Hepatocyte (in vitro differentiated cells): Measurements from ENCODE around the gene GAS6. TPM values are rescaled to one million over a fixed set of nuclear protein-coding genes. Genes with fewer than 3 reads are reported as not detected.

Experiments used
- DNase-seq: peaks from one replicate; pipeline ENCODE4 v3.0.0-alpha.2; 2016; ENCODE audit warnings: low spot score
- H2AFZ ChIP-seq: fragments of 200-600 bp; sonication (generic); 2 replicates; pipeline ENCODE4 v1.6.0; 2016; ENCODE audit warnings: antibody characterized with exemption, mild to moderate bottlenecking
- H3K27ac ChIP-seq: fragments of 200-600 bp; sonication (generic); 2 replicates; pipeline ENCODE4 v1.5.1; 2016; ENCODE audit warnings: mild to moderate bottlenecking
- H3K27me3 ChIP-seq: fragments of 200-600 bp; sonication (generic); 2 replicates; pipeline ENCODE4 v1.6.1; 2016
- H3K36me3 ChIP-seq: fragments of 200-600 bp; sonication (generic); replicated peaks from 2 replicates; pipeline ENCODE4 v1.5.1; 2016; ENCODE audit warnings: low read depth; ENCODE audit not compliant: insufficient read depth
- H3K4me1 ChIP-seq: fragments of 200-600 bp; sonication (generic); 2 replicates; pipeline ENCODE4 v1.5.1; 2016; ENCODE audit warnings: mild to moderate bottlenecking, moderate library complexity; ENCODE audit not compliant: insufficient read depth
- H3K4me2 ChIP-seq: fragments of 200-600 bp; sonication (generic); 2 replicates; pipeline ENCODE4 v1.6.0; 2016
- H3K4me3 ChIP-seq: fragments of 200-600 bp; sonication (generic); 2 replicates; pipeline ENCODE4 v1.5.1; 2016; ENCODE audit warnings: mild to moderate bottlenecking
- H3K79me2 ChIP-seq: fragments of 200-600 bp; sonication (generic); 2 replicates; pipeline ENCODE4 v1.6.0; 2017; ENCODE audit warnings: mild to moderate bottlenecking
- H3K9me2 ChIP-seq: fragments of 200-600 bp; sonication (generic); replicated peaks from 2 replicates; pipeline ENCODE4 v1.6.0; 2017; ENCODE audit warnings: mild to moderate bottlenecking; ENCODE audit not compliant: insufficient read depth
- H3K9me3 ChIP-seq: fragments of 200-600 bp; sonication (generic); 2 replicates; pipeline ENCODE4 v1.5.1; 2016; ENCODE audit warnings: low read depth, mild to moderate bottlenecking
- H4K20me1 ChIP-seq: fragments of 200-600 bp; sonication (generic); 2 replicates; pipeline ENCODE4 v1.6.0; 2016; ENCODE audit warnings: mild to moderate bottlenecking; ENCODE audit not compliant: insufficient read depth, poor library complexity, severe bottlenecking
- EZH2 ChIP-seq: fragments of 200-600 bp; sonication (generic); IDR thresholded peaks from 2 replicates; pipeline ENCODE4 v1.6.1; 2016; ENCODE audit warnings: antibody characterized with exemption, mild to moderate bottlenecking, borderline replicate concordance
- EZH2phosphoT487 ChIP-seq: fragments of 200-600 bp; sonication (generic); IDR thresholded peaks from one replicate; pipeline ENCODE4 v1.6.1; 2018; ENCODE audit warnings: antibody characterized with exemption, mild to moderate bottlenecking, low read depth, moderate library complexity; ENCODE audit not compliant: unreplicated experiment, severe bottlenecking
- WGBS: methylation state at CpG from one replicate; pipeline ENCODE4 v1.1.6; 2016; ENCODE audit warnings: low lambda C conversion rate; ENCODE audit errors: missing lambda C conversion rate; 5-methylcytosine and 5-hydroxymethylcytosine counted together
- polyA plus RNA-seq: library from polyadenylated mRNA; unstranded; fragments of >200 nt; fragmentation: Nextera tagmentation; extraction: Ambion mirVana; gene quantifications from 2 replicates; pipeline ENCODE4 v1.2.1, GENCODE V29; 2016
- total RNA-seq: library from RNA; depleted of rRNA; stranded (reverse); fragments of >200 nt; gene quantifications from 2 replicates; pipeline ENCODE4 v1.2.3, GENCODE V29; 2014
- TF ChIP-seq, protein P1 (sequence below): fragments of 200-600 bp; sonication (generic); IDR thresholded peaks from 2 replicates; pipeline ENCODE4 v1.5.1; 2016; ENCODE audit warnings: antibody characterized with exemption, mild to moderate bottlenecking; ENCODE audit not compliant: poor library complexity

GAS6 gene
- total and polyA plus RNA-seq, 2 experiments from 2014 or later: 70.0 to 146 TPM

DNA sequence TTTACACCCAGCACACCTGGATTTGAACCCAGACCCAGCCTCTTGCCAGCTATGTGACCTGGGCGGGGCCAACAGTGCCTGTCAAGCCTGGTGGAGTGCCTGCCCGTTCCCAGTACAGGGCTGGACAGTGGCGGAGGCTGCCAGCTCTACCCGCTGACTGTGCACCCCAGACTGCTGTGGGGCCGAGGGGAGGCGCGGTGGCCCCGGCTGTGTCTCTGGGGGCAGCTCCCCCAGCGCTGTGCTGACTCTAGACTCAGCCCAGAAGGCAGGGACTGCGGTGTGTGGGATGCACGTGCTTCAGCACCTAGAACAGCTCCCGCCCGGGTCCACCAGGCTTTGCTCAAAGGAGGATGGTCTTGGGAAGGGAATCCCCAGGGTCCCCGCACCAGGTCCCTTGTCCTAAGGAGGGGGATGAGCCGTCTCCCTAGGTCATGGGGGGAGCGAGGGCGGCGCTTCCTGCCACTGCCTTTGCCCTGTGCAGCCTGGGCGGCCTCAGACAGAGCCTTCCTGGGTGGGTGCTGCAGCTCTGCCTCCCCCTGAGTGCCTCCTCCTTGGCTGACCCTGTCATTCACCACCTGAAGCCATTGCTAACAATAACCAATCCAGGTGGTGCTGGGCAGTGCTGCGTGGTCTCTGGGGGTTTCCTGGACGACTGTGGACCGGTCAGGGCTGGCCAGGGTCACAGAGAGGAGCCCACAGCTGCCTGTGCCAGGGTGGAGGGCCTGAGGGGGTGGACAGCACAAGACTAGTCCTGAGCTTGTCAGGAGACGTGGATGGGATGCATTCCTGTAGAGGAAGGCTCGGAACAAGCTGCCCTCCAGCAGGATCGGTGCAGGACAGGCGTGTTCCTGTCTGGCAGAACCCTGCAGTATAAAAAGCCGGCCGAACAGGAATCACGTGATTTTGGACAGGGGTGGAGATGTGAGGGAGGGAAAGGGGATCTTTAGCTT lies 86.3 kb downstream of the GAS6 start:
- 41% methylated on average over 29 of the region's 29 CpGs for WGBS
- H3K9me3 ChIP-seq: no peaks in the 10 kb centered on the region
- no peak overlapping the region for H2AFZ ChIP-seq
- no peaks in the 10 kb centered on the region for H3K36me3 ChIP-seq
- H3K9me2 ChIP-seq: no peaks in the 10 kb centered on the region
- H4K20me1 ChIP-seq: no peaks in the 10 kb centered on the region
- peak; percentile 60 for DNase-seq
- H3K4me1 ChIP-seq: no peaks in the 10 kb centered on the region
- H3K79me2 ChIP-seq: no peaks in the 10 kb centered on the region
- TF ChIP-seq EZH2phosphoT487 (no peak), EZH2 (no peak)
- TF ChIP-seq, protein P1, sequence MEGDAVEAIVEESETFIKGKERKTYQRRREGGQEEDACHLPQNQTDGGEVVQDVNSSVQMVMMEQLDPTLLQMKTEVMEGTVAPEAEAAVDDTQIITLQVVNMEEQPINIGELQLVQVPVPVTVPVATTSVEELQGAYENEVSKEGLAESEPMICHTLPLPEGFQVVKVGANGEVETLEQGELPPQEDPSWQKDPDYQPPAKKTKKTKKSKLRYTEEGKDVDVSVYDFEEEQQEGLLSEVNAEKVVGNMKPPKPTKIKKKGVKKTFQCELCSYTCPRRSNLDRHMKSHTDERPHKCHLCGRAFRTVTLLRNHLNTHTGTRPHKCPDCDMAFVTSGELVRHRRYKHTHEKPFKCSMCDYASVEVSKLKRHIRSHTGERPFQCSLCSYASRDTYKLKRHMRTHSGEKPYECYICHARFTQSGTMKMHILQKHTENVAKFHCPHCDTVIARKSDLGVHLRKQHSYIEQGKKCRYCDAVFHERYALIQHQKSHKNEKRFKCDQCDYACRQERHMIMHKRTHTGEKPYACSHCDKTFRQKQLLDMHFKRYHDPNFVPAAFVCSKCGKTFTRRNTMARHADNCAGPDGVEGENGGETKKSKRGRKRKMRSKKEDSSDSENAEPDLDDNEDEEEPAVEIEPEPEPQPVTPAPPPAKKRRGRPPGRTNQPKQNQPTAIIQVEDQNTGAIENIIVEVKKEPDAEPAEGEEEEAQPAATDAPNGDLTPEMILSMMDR: no peak
- H3K4me3 ChIP-seq: no peak overlapping the region
- H3K27me3 ChIP-seq: peaks cover 6% of the 10 kb centered on the region
- H3K4me2 ChIP-seq: no peak overlapping the region
- H3K27ac ChIP-seq: no peak overlapping the region

GRCh38 chr13:113776231-113777125 lies 87.4 kb downstream of the GAS6 start:
- peaks cover 6% of the 10 kb centered on the region for H3K27me3 ChIP-seq
- no peaks in the 10 kb centered on the region for H3K9me3 ChIP-seq
- no peaks in the 10 kb centered on the region for H3K36me3 ChIP-seq
- 82% methylated on average over 35 of the region's 35 CpGs for WGBS
- H3K4me3 ChIP-seq: no peak overlapping the region
- H2AFZ ChIP-seq: no peak overlapping the region
- H3K4me2 ChIP-seq: no peak overlapping the region
- no peak for DNase-seq
- no peaks in the 10 kb centered on the region for H3K79me2 ChIP-seq
- H3K4me1 ChIP-seq: no peaks in the 10 kb centered on the region
- H3K9me2 ChIP-seq: no peaks in the 10 kb centered on the region
- TF ChIP-seq, protein P1: no peak
- TF ChIP-seq EZH2: no peak
- TF ChIP-seq EZH2phosphoT487: no peak
- no peaks in the 10 kb centered on the region for H4K20me1 ChIP-seq
- no peak overlapping the region for H3K27ac ChIP-seq

DNA sequence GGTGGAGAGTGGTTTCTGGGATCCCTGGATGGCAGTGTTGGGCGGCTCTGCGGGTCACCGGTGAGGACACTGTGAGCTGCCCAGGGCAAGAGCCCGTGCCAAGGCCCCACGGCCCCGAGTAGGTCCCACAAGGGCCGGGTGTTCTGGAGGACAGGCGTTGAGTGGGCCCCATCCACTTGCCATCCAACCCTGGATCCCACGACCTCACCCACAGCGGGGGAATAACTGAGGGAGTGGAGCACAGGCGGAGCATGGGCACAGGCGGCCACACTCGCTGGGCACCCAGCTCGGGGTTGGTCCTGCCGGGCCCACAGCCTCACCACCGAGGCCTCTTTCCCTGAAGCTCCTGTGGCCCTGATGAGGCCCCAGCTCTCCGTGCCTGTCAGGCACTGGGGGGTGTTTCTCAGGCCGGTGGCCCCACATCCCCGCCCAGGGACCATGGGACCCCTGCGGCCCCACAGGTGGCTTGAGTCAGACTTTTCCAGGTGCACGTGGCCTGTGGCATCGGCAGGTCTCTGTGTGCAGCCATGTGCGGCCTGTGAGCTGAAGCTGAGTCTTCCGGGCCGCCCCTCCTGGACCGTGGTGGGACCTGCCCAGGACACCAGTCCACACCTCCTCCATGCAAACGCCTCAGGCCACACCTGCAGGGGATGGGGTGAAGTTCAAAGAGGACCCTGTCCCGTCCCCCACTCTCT lies 88.3 kb downstream of the GAS6 start:
- H3K9me2 ChIP-seq: no peaks in the 10 kb centered on the region
- H4K20me1 ChIP-seq: no peaks in the 10 kb centered on the region
- no peak overlapping the region for H3K27ac ChIP-seq
- no peaks in the 10 kb centered on the region for H3K79me2 ChIP-seq
- no peak for DNase-seq
- H2AFZ ChIP-seq: no peak overlapping the region
- H3K9me3 ChIP-seq: no peaks in the 10 kb centered on the region
- no peak overlapping the region for H3K4me3 ChIP-seq
- no peaks in the 10 kb centered on the region for H3K36me3 ChIP-seq
- TF ChIP-seq EZH2: no peak
- TF ChIP-seq, protein P1: no peak
- TF ChIP-seq EZH2phosphoT487: no peak
- 94% methylated on average over 28 of the region's 28 CpGs for WGBS
- H3K4me1 ChIP-seq: no peaks in the 10 kb centered on the region
- H3K27me3 ChIP-seq: peaks cover 4% of the 10 kb centered on the region
- no peak overlapping the region for H3K4me2 ChIP-seq
